CD4-positive, CD25-positive, alpha-beta regulatory T cell (primary cell): ENCODE results near the gene PPP1R13L. TPM values are rescaled to one million over a fixed set of nuclear protein-coding genes. Genes with fewer than 3 reads are reported as not detected.
A peak's percentile ranks its signal among the peaks of the same experiment; 100 is the strongest.

ENCODE experiments used
- ATAC-seq, 2 donors: fragments of 150-1000 bp; cut with Tn5 transposase; one replicate each; pipeline ENCODE4 v1.10.0; 2021; ENCODE audit warnings: low read depth in 2 of 2, moderate number of reproducible peaks in 2 of 2, moderate library complexity in 1 of 2
- DNase-seq, 3 donors: peaks; one replicate each; pipeline versions ENCODE4 v3.0.0 to v3.0.0-alpha.2; 2012 to 2022; ENCODE audit warnings: mixed read lengths in 1 of 3
- H3K27ac ChIP-seq: one replicate; pipeline ENCODE4 v1.7.0; 2013; ENCODE audit warnings: mild to moderate bottlenecking, low read length; ENCODE audit not compliant: insufficient read depth, poor library complexity, severe bottlenecking
- H3K27me3 ChIP-seq: one replicate; pipeline ENCODE4 v1.7.0; 2013; ENCODE audit warnings: low read length; ENCODE audit not compliant: control insufficient read depth, insufficient read depth
- H3K36me3 ChIP-seq: one replicate; pipeline ENCODE4 v1.7.0; 2013; ENCODE audit warnings: mild to moderate bottlenecking, low read length, moderate library complexity; ENCODE audit not compliant: control insufficient read depth, insufficient read depth
- H3K4me1 ChIP-seq: 2 replicates; pipeline ENCODE4 v1.7.0; 2013; ENCODE audit warnings: mild to moderate bottlenecking, low read length; ENCODE audit not compliant: insufficient read depth, control insufficient read depth, poor library complexity, severe bottlenecking
- H3K4me3 ChIP-seq: one replicate; pipeline ENCODE4 v1.7.0; 2013; ENCODE audit warnings: low read depth, mild to moderate bottlenecking, low read length, moderate library complexity
- H3K9me3 ChIP-seq, 2 experiments: 1 replicate in 1 of 2; 2 replicates in 1 of 2; pipeline ENCODE4 v1.7.0; 2013; ENCODE audit warnings: low read length in 2 of 2, mild to moderate bottlenecking in 1 of 2, moderate library complexity in 1 of 2; ENCODE audit not compliant: control insufficient read depth in 2 of 2
- H3K27ac Mint-ChIP-seq, 3 donors: one replicate each; pipeline ENCODE4 v1.8.0; 2020 to 2022; ENCODE audit warnings: mild to moderate bottlenecking in 3 of 3, mixed read lengths in 3 of 3, moderate library complexity in 2 of 3
- H3K27me3 Mint-ChIP-seq: one replicate; pipeline ENCODE4 v1.8.0; 2022; ENCODE audit warnings: mild to moderate bottlenecking, mixed read lengths
- H3K36me3 Mint-ChIP-seq: one replicate; pipeline ENCODE4 v1.8.0; 2020; ENCODE audit warnings: mixed read lengths
- H3K4me1 Mint-ChIP-seq, 4 donors: one replicate each; pipeline ENCODE4 v1.8.0; 2020 to 2022; ENCODE audit warnings: mixed read lengths in 4 of 4, mild to moderate bottlenecking in 1 of 4
- H3K4me3 Mint-ChIP-seq, 4 donors: one replicate each; pipeline ENCODE4 v1.8.0; 2020 to 2022; ENCODE audit warnings: mild to moderate bottlenecking in 4 of 4, mixed read lengths in 4 of 4, moderate library complexity in 3 of 4
- H3K9me3 Mint-ChIP-seq, 7 donors: one replicate each; pipeline ENCODE4 v1.8.0; 2020 to 2022; ENCODE audit warnings: mixed read lengths in 7 of 7, mild to moderate bottlenecking in 3 of 7, moderate library complexity in 2 of 7
- polyA plus RNA-seq, 4 donors: library from polyadenylated mRNA; unstranded; fragments of 300-500 nt; fragmentation: Illumina TruSeq; gene quantifications; one replicate each; pipeline ENCODE4 v1.2.3, GENCODE V29; 2021
- total RNA-seq: library from RNA; stranded (reverse); gene quantifications from one replicate; pipeline ENCODE4 v1.2.3, GENCODE V29; 2022

The PPP1R13L gene
- total RNA-seq: 7.4 TPM
- polyA plus RNA-seq: under 1 TPM; 0.17 to 0.94 (median 0.57) TPM

DNA sequence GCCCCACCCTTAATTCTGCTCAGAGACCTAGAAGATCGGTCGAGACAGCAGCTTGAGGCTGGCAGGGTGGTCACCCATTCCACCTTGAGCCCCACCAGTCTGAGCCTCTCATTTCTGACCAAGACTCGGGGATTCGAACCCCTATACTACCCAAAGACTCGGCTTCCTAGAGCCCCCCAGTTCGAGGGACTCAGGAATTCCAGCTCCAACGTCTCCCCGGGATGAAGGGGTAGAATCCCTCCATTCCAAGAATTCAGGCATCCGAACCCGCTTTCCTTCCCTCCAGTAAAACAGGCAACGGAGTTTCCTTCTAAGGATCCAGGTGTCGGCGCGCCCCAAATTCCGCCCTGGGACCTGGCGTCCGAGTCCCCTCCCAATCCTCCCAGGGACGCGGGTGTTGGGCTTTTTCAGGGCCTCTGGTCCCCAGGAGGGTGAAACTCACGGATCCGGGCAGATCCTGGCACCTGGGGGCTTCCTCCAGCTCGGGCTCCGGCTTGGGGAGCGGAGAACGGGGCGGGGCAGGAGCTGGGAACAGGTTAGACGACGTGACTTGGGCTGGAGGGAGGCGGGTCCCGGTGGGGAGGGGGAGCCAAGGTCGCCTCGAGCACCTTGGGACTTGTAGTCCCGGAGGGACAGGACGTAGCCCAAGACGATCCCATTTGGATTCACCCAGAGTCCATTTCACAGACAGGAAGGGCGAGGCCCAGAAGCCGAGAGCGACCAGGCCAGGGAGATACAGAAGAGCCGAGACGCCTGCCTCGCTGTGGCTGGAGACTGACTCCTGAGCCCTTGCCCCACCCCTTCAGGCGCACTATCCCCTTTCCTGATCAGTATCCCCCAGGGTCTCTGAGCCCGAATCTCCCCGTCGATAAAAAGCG, at the start of gene PPP1R13L:
Gene PPP1R13L, minus strand, starts transcription at position 513 of the 878 bp plus-strand sequence. CDS start 6,751 bp downstream, outside the sequence.
- peaks cover 37% of the 10 kb centered on the region for H3K4me1 ChIP-seq
- peak within 1 kb of the TSS; percentile 78 for H3K27ac ChIP-seq
- DNase-seq (peak in 2 of 3 donors; percentile 39 to 79), ATAC-seq (peak in 1 of 2 donors; percentile 2)
- peak within 1 kb of the TSS; percentile 79 for H3K4me3 ChIP-seq
- Mint-ChIP-seq H3K36me3 (peaks cover 10% of the 10 kb centered on the region), H3K4me3 (peak within 1 kb of the TSS; percentile 90 to 99 (median 96)), H3K27me3 (peaks cover 37% of the 10 kb centered on the region), H3K9me3 (peaks cover 0 to 2% (median 0%) of the 10 kb centered on the region in 7 donors), H3K27ac (peak within 1 kb of the TSS; percentile 87 to 95 (median 94)), H3K4me1 (peaks cover 0 to 40% (median 17%) of the 10 kb centered on the region in 4 donors)
- H3K36me3 ChIP-seq: no peaks in the 10 kb centered on the region
- peaks cover 2% of the 10 kb centered on the region for H3K27me3 ChIP-seq
- no peaks in the 10 kb centered on the region for H3K9me3 ChIP-seq

DNA sequence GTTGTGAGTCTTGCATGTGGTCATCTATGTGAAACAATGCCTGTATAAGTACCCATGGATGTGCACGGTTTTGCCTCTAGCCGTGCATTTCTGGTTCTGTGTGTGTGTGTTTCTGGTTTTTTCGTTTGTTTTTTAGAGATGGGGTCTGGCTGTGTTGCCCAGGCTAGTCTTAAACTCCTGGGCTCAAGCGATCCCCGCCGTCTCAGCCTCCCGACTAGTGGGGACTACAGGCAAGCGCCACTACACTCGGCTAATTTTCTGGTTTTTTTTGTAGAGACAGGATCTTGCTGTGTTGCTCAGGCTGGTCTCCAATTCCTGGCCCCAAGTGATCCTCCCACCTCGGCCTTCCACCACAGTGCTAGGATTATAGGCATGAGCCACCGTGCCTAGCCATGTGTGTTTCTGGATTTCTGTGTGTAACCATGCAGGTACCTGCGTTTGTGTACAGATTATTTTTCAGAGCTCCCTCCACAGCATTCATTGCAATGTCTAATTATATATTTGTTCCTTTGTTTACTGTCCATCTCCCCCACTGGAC, 47.0 kb upstream of the PPP1R13L start:
- Histone ChIP-seq H3K36me3 (no peaks in the 10 kb centered on the region), H3K27ac (peak overlapping the region; percentile 99), H3K9me3 (no peaks in the 10 kb centered on the region), H3K4me3 (peak overlapping the region; percentile 72), H3K27me3 (no peaks in the 10 kb centered on the region), H3K4me1 (peaks cover 40% of the 10 kb centered on the region)
- DNase-seq (no peak), ATAC-seq (no peak)
- H3K36me3 Mint-ChIP-seq: peaks cover 4% of the 10 kb centered on the region
- H3K4me3 Mint-ChIP-seq: peak overlapping the region; percentile 90 to 98 (median 92)
- H3K27ac Mint-ChIP-seq: peak overlapping the region; percentile 96 to 100 (median 100)
- peaks cover 9 to 58% (median 45%) of the 10 kb centered on the region in 4 donors for H3K4me1 Mint-ChIP-seq
- H3K9me3 Mint-ChIP-seq: peaks cover 0 to 6% (median 0%) of the 10 kb centered on the region in 7 donors
- peaks cover 21% of the 10 kb centered on the region for H3K27me3 Mint-ChIP-seq

GRCh38 chr19:45451131-45451849, 46.4 kb upstream of the PPP1R13L start:
- H3K36me3 ChIP-seq: no peaks in the 10 kb centered on the region
- H3K27me3 ChIP-seq: no peaks in the 10 kb centered on the region
- DNase-seq (peak; percentile 61 to 81 (median 74)), ATAC-seq (peak; percentile 54 to 55)
- peaks cover 4% of the 10 kb centered on the region for H3K36me3 Mint-ChIP-seq
- peaks cover 37% of the 10 kb centered on the region for H3K4me1 ChIP-seq
- peak overlapping the region; percentile 72 for H3K4me3 ChIP-seq
- peak overlapping the region; percentile 99 for H3K27ac ChIP-seq
- peak overlapping the region; percentile 96 to 100 (median 100) for H3K27ac Mint-ChIP-seq
- no peaks in the 10 kb centered on the region for H3K9me3 ChIP-seq
- H3K9me3 Mint-ChIP-seq: peaks cover 0 to 6% (median 0%) of the 10 kb centered on the region in 7 donors
- peaks cover 21% of the 10 kb centered on the region for H3K27me3 Mint-ChIP-seq
- peak overlapping the region; percentile 90 to 98 (median 92) for H3K4me3 Mint-ChIP-seq
- H3K4me1 Mint-ChIP-seq: peaks cover 12 to 58% (median 44%) of the 10 kb centered on the region in 4 donors

DNA sequence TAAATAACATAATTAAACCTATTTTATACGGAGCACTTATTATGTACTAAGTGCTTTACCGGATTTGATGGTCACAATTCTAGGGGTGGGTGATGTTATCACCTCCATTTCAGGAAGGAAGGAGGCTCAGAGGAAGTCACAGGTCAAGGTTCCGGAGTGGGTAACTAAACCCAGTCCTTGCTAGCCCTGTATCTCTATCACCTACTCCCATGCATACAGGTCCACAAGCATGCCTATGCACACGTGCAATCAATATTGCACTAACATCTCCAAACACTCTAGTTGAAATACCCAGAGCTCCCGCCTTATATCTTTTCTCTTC, 45.1 kb upstream of the PPP1R13L start:
- Mint-ChIP-seq H3K9me3 (peaks cover 0 to 6% (median 0%) of the 10 kb centered on the region in 7 donors), H3K27me3 (peaks cover 21% of the 10 kb centered on the region), H3K36me3 (peaks cover 4% of the 10 kb centered on the region), H3K27ac (peak overlapping the region; percentile 96 to 100 (median 100)), H3K4me1 (peaks cover 13 to 61% (median 45%) of the 10 kb centered on the region in 4 donors), H3K4me3 (peak overlapping the region; percentile 92 to 99 (median 98))
- no peaks in the 10 kb centered on the region for H3K27me3 ChIP-seq
- H3K27ac ChIP-seq: peak overlapping the region; percentile 99
- DNase-seq (peak in 2 of 3 donors; percentile 24 to 56), ATAC-seq (peak; percentile 4 to 13)
- no peaks in the 10 kb centered on the region for H3K9me3 ChIP-seq
- H3K4me1 ChIP-seq: peaks cover 29% of the 10 kb centered on the region
- H3K36me3 ChIP-seq: no peaks in the 10 kb centered on the region
- peak overlapping the region; percentile 91 for H3K4me3 ChIP-seq

DNA sequence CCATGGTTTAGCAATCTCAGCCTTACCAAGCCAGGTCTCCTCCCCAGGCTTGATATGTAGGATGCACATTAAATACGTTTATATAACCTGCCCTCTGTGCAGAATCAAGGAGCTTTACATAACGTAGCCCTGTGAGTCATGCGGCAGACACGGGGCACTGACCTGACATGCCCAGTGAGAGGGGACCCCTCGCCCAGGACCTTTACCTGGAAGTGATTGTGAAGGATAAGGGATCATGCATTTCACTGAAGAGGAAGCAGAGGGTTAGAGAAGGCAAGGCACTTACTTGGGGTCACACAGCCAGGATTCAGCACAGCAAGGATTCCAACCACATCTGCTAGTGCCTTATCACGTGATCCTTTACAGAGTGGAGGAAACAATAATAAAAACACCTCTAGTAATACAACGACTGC, 44.0 kb upstream of the PPP1R13L start:
- ATAC-seq: no peak

GRCh38 chr19:45448425-45448756, 43.5 kb upstream of the PPP1R13L start:
- Histone ChIP-seq H3K4me1 (peaks cover 44% of the 10 kb centered on the region), H3K36me3 (no peaks in the 10 kb centered on the region), H3K27ac (no peak overlapping the region), H3K4me3 (no peak overlapping the region), H3K27me3 (no peaks in the 10 kb centered on the region), H3K9me3 (no peaks in the 10 kb centered on the region)
- peaks cover 4% of the 10 kb centered on the region for H3K36me3 Mint-ChIP-seq
- H3K27me3 Mint-ChIP-seq: peaks cover 21% of the 10 kb centered on the region
- peak overlapping the region in 3 of 4 donors; percentile 36 to 92 (median 39) for H3K4me3 Mint-ChIP-seq
- H3K9me3 Mint-ChIP-seq: peaks cover 0 to 6% (median 0%) of the 10 kb centered on the region in 7 donors
- peaks cover 17 to 67% (median 51%) of the 10 kb centered on the region in 4 donors for H3K4me1 Mint-ChIP-seq
- peak overlapping the region; percentile 79 to 100 (median 84) for H3K27ac Mint-ChIP-seq
- DNase-seq: no peak
- ATAC-seq: no peak

More for the DNA sequence above, 44.0 kb upstream of the PPP1R13L start:
- Histone ChIP-seq H3K9me3 (no peaks in the 10 kb centered on the region), H3K4me3 (no peak overlapping the region), H3K27ac (peak overlapping the region; percentile 99), H3K36me3 (no peaks in the 10 kb centered on the region), H3K4me1 (peaks cover 39% of the 10 kb centered on the region), H3K27me3 (no peaks in the 10 kb centered on the region)
- Mint-ChIP-seq H3K27me3 (peaks cover 21% of the 10 kb centered on the region), H3K4me1 (peaks cover 17 to 65% (median 51%) of the 10 kb centered on the region in 4 donors), H3K9me3 (peaks cover 0 to 6% (median 0%) of the 10 kb centered on the region in 7 donors), H3K36me3 (peaks cover 4% of the 10 kb centered on the region), H3K4me3 (peak overlapping the region; percentile 48 to 92 (median 67)), H3K27ac (peak overlapping the region in 2 of 3 donors; percentile 79 to 100)
- no peak for DNase-seq

DNA sequence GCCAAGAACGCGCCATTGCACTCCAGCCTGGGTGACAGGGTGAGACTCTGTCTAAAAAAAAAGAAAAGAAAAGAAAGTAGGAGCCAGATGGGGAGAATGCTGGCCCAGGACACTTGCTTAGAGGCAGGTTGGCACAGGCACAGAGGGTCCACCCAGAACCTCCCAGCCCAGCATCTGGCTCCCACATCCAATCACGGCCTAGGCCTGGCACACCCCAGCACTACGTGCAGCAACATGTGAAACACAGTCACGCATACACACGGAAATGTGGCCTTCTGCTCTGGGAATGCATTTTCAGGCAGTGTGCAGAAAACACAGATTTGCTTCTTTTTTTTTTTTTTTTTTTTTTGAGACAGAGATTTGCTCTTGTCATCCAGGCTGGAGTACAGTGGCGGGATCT, 42.1 kb upstream of the PPP1R13L start:
- peaks cover 54% of the 10 kb centered on the region for H3K4me1 ChIP-seq
- H3K27ac ChIP-seq: no peak overlapping the region
- Mint-ChIP-seq H3K4me3 (peak overlapping the region in 1 of 4 donors; percentile 26), H3K9me3 (peaks cover 0 to 7% (median 0%) of the 10 kb centered on the region in 7 donors), H3K36me3 (peaks cover 4% of the 10 kb centered on the region), H3K27ac (peak overlapping the region in 1 of 3 donors; percentile 91), H3K27me3 (peaks cover 21% of the 10 kb centered on the region), H3K4me1 (peaks cover 17 to 74% (median 56%) of the 10 kb centered on the region in 4 donors)
- ATAC-seq (no peak), DNase-seq (no peak)
- H3K9me3 ChIP-seq: no peaks in the 10 kb centered on the region
- no peaks in the 10 kb centered on the region for H3K27me3 ChIP-seq
- no peaks in the 10 kb centered on the region for H3K36me3 ChIP-seq
- H3K4me3 ChIP-seq: no peak overlapping the region
